Measurements from ENCODE around the gene BLID.

BLID gene

GRCh38 chr11:122081073-122081472, 34.9 kb downstream of the BLID start:
- DNase-seq (ENCODE audit: low spot score): no peak

DNA sequence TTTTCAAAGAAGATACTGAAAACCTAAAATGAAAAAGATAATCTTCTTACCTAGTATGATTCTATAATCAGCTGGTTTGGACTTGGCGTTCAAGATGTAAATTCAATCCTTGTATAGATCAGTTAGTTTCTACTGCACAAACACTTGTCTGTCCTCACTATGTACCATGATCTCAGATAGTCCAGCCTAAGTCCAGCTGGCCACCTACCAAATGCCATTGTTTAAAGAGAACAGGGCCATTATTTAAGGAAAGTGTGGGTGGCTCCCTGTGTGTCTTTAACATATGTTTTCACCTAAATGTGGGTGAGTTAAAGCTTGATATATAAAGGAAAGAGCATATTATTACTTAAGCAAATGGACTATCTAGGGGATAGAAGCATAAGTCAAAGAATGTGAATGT, 38.6 kb downstream of the BLID start:
- peak; percentile 69 for DNase-seq (ENCODE audit: low spot score)

GRCh38 chr11:122076512-122077120, 39.4 kb downstream of the BLID start:
- DNase-seq (ENCODE audit: low spot score): peak; percentile 72

- DNase-seq (ENCODE audit: low spot score): no peak
These were observed 41.0 kb downstream of the BLID start for GRCh38 chr11:122075016-122075415.

- no peak for DNase-seq (ENCODE audit: low spot score)
These were observed 42.0 kb downstream of the BLID start for GRCh38 chr11:122074022-122074421.

DNA sequence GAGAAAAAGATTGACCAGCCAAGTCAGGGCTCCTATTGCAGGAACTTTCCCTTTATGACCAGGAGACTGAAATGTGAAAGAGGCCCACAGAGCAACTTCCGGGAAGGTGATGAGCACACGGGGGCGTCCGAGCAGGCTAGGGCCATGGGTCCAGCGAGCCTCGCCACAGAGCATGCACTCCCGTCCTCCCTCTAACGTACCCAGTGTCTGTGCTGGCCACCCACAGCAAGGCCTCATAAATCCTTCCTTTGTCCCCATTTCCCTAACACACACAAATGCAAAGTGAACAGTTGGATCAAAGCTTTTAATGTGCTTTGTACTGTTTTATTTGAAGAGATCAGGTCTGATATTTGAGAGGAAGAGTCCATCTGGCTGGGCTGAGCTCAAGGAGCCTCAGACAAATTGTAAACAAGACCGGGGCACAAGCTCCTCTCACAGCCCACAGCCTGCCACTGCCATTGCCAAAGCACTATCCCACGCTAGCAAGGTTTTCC, 44.3 kb downstream of the BLID start:
- peak; percentile 77 for DNase-seq (ENCODE audit: low spot score)

DNA sequence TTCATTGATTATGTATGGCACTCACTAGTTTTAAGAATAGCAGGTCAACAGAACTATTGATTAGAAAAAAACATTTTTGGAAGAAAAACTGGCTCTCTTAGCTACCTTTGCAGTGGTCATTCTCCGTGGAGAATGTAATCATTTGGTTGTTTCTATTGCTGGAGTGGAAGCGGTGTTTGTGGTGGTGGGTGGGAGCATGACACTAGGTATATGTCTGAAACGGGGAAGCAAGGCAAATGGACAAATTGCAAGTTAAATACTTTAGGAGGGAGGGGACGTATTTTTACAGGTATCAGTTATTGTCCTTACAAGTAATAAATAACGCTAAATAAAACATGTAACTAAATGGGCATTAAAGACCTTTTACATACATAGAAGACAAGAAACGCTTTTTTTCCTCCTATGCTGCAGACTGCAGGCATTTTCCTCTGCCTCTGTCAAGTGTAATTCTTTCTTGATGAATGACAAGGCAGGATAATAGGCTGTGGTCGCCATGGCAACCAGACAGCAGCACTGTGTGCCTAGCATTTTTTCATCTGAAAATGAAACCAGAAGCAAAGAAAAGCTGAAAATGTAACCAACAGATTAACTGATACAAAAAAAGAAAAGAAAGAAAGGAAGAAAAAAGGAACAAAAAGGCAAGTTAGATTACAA, 46.2 kb downstream of the BLID start:
- DNase-seq (ENCODE audit: low spot score): peak; percentile 92

GRCh38 chr11:122068837-122069236, 47.2 kb downstream of the BLID start:
- no peak for DNase-seq (ENCODE audit: low spot score)

- DNase-seq (ENCODE audit: low spot score): no peak
These were observed 47.9 kb downstream of the BLID start for GRCh38 chr11:122068141-122068540.
